Left lung (tissue), 10 donors: ENCODE data around the gene AGXT. TPM values are rescaled to one million over a fixed set of nuclear protein-coding genes. Genes with fewer than 3 reads are reported as not detected.
"Not testable (repeated sequence)": the region's sequence is repeated elsewhere in the genome, so short reads cannot be mapped to it uniquely, and the experiment has no call there.

Source experiments
- ATAC-seq: fragments of 200-7000 bp; cut with Tn5 transposase; one replicate; pipeline ENCODE4 v1.9.1; 2020; ENCODE audit warnings: moderate library complexity
- DNase-seq, 4 donors: peaks; one replicate each; pipeline ENCODE4 v3.0.0-alpha.2; 2013 to 2020
- H3K27ac ChIP-seq, 2 donors: fragments of 200-600 bp; sonication (generic) in 1 of 2; one replicate each; pipeline versions ENCODE4 v1.5.0 to v1.8.0; 2020 to 2021
- H3K27me3 ChIP-seq, 2 donors: fragments of 200-600 bp; sonication (generic) in 1 of 2; one replicate each; pipeline versions ENCODE4 v1.5.0 to v1.8.0; 2020 to 2021
- H3K36me3 ChIP-seq, 2 donors: fragments of 200-600 bp; sonication (generic) in 1 of 2; one replicate each; pipeline versions ENCODE4 v1.5.0 to v1.8.0; 2020 to 2021
- H3K4me1 ChIP-seq, 2 donors: fragments of 200-600 bp; one replicate each; pipeline ENCODE4 v1.8.0; 2021
- H3K4me3 ChIP-seq, 2 donors: fragments of 200-600 bp; sonication (generic) in 1 of 2; one replicate each; pipeline versions ENCODE4 v1.5.0 to v1.8.0; 2020 to 2021; ENCODE audit warnings: mild to moderate bottlenecking in 1 of 2
- H3K9me3 ChIP-seq, 2 donors: fragments of 200-600 bp; sonication (generic) in 1 of 2; one replicate each; pipeline versions ENCODE4 v1.5.0 to v1.8.0; 2020 to 2021
- CTCF ChIP-seq, 2 donors: fragments of 200-600 bp; sonication (generic) in 1 of 2; IDR thresholded peaks; one replicate each; pipeline versions ENCODE4 v1.5.0 to v1.8.0; 2021; ENCODE audit warnings: antibody characterized with exemption in 2 of 2
- intact Hi-C, 2 donors: fragments of 100-400 bp; cut with DNase I; formaldehyde crosslinking; loops; one replicate each; pipeline versions ENCODE4 v1.11.2 to v1.14.2; 2022
- polyA plus RNA-seq, 6 donors: library from polyadenylated mRNA; unstranded; fragments of 120-200 nt; gene quantifications; one replicate each; pipeline ENCODE4 v1.2.1, GENCODE V29; 2013; ENCODE audit not compliant: insufficient read length in 6 of 6
- total RNA-seq, 2 donors: library from RNA; stranded (reverse); fragmentation: NEBNext Ultra II Directional; extraction: Animal tissue kit (Norgen Biotek cat#: 25700); gene quantifications; one replicate each; pipeline ENCODE4 v1.2.1, GENCODE V29; 2021
- donor health status: DM: no; HTN: yes; CAD: no.
- donor health status: DM: no; HTN: no; CAD: no.

Gene AGXT
- total and polyA plus RNA-seq, 8 donors, result 0.11 to 0.17 (median 0.12) TPM; not detected in 4

DNA sequence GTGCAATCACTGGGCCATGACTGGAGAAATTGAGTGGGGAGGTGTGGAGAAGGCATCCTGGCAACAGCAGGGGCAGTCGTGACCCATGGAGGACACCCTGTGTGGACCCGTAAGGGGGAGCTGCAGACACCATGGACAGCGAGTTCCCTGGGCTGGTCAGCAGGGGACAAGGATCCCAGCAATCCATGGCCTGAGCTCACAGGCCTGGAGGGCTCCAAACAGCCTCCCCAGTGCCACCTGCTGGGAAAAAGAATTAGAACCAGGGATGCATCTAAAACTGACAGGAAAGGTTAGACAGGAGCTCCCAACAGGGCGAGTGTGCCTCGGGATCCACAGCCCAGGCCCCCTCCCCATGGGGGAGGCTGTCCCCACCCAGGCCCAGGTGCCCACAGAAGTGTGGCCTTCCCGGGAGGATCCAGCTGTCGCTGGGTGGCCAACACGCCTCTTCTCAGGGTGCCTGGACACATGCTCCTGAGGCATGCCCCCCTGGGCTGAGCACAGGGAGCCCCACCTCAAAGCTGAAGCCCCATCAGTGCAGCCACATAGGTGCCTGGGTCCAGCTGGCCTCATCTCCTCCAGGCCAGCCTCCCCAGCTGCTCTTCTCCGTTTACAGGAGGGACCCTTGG, 28.1 kb upstream of the AGXT start:
- TF ChIP-seq CTCF (IDR thresholded peaks at IDR 0.05), result peak; percentile 23 to 57
- peaks cover 0 to 5% of the 10 kb centered on the region in 2 donors for H3K9me3 ChIP-seq
- intact Hi-C loops, result no loop called here
- no peaks in the 10 kb centered on the region for H3K36me3 ChIP-seq
- H3K27ac ChIP-seq, result no peak overlapping the region
- peak; percentile 80 for ATAC-seq
- no peaks in the 10 kb centered on the region for H3K4me1 ChIP-seq
- H3K27me3 ChIP-seq, result peaks cover 0 to 22% of the 10 kb centered on the region in 2 donors
- DNase-seq, result peak in 2 of 4 donors; percentile 65 to 81
- H3K4me3 ChIP-seq, result no peak overlapping the region

GRCh38 chr2:240846309-240846708, 22.3 kb upstream of the AGXT start:
- intact Hi-C loops, H3K27ac ChIP-seq, DNase-seq, H3K4me1 ChIP-seq, H3K36me3 ChIP-seq, H3K9me3 ChIP-seq, H3K4me3 ChIP-seq, ATAC-seq, H3K27me3 ChIP-seq: not testable (repeated sequence)

GRCh38 chr2:240846873-240847595, 21.6 kb upstream of the AGXT start:
- H3K4me1 ChIP-seq, result no peaks in the 10 kb centered on the region
- no peak for TF ChIP-seq CTCF (IDR thresholded peaks at IDR 0.05)
- no peak for ATAC-seq

DNA sequence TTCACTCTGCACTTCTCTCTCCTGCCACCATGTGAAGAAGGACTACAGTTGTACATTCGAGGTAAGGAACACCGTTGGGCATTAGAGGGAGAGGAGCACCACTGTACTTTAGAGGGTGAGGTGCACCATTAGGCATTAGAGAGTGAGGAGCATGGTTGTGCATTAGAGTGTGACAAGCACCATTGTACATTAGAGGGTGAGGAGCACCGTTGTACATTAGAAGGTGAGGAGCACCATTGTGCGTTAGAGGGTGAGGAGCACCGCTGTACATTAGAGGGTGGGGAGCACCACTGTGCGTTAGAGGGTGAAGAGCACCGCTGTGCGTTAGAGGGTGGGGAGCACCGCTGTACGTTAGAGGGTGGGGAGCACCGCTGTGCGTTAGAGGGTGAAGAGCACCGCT, 20.8 kb upstream of the AGXT start:
- ATAC-seq (no peak), DNase-seq (no peak)
- Histone ChIP-seq H3K4me1 (no peaks in the 10 kb centered on the region), H3K36me3 (no peaks in the 10 kb centered on the region), H3K27me3 (no peaks in the 10 kb centered on the region), H3K27ac (no peak overlapping the region), H3K4me3 (no peak overlapping the region), H3K9me3 (peaks cover 0 to 5% of the 10 kb centered on the region in 2 donors)
- no peak for TF ChIP-seq CTCF (IDR thresholded peaks at IDR 0.05)
- intact Hi-C loops, result no loop called here

More at GRCh38 chr2:240846873-240847595, 21.6 kb upstream of the AGXT start:
- no peak overlapping the region for H3K4me3 ChIP-seq
- no peaks in the 10 kb centered on the region for H3K27me3 ChIP-seq
- DNase-seq, result no peak
- intact Hi-C loops, result no loop called here
- no peaks in the 10 kb centered on the region for H3K36me3 ChIP-seq
- H3K9me3 ChIP-seq, result peaks cover 0 to 5% of the 10 kb centered on the region in 2 donors
- H3K27ac ChIP-seq, result no peak overlapping the region

DNA sequence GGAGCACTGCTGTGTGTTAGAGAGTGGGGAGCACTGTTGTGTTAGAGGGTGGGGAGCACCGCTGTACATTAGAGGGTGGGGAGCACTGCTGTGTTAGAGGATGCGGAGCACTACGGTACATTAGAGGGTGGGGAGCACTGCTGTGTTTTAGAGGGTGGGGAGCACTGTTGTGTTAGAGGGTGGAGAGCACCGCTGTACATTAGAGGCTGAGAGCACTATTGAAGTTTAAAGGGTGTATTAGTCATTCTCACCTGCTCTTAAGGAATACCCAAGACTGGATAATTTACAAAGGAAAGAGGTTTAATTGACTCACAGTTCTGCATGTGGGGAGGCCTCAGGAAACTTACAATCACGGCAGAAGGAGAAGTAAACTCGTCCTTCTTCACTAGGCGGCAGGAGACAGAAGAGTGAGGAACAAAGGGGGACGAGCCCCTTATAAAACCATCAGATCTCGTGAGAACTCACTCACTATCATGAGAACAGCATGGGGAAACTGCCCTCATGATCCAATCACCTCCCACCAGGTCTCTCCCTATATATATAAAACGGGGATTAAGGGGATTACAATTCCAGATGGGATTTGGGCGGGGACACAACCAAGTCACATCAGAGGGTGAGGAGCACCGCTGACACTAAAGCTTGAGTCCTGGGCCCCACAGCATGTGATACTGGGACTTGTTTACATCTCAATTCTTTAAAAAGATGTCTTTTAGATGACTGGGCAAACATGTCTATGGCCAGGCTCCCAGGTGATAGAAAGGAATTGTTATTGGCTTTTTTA, 19.5 kb upstream of the AGXT start:
- intact Hi-C loops, result no loop called here
- Histone ChIP-seq H3K27me3 (no peaks in the 10 kb centered on the region), H3K4me3 (no peak overlapping the region), H3K9me3 (peaks cover 0 to 9% of the 10 kb centered on the region in 2 donors), H3K36me3 (no peaks in the 10 kb centered on the region), H3K27ac (no peak overlapping the region), H3K4me1 (no peaks in the 10 kb centered on the region)
- DNase-seq (no peak), ATAC-seq (no peak)
- no peak for TF ChIP-seq CTCF (IDR thresholded peaks at IDR 0.05)
